Lower lobe of right lung (tissue), 2 donors: Measurements from ENCODE around the gene TMEM248. TPM values are rescaled to one million over a fixed set of nuclear protein-coding genes. Genes with fewer than 3 reads are reported as not detected.
"Not testable (repeated sequence)": the region's sequence is repeated elsewhere in the genome, so short reads cannot be mapped to it uniquely, and the experiment has no call there.

Experiments used
- ATAC-seq, 2 donors: fragments of 200-7000 bp; cut with Tn5 transposase; one replicate each; pipeline ENCODE4 v1.9.1; 2020 to 2022; ENCODE audit warnings: mild to moderate bottlenecking in 2 of 2, moderate library complexity in 2 of 2
- DNase-seq: peaks from one replicate; pipeline ENCODE4 v3.0.0-alpha.2; 2020
- H3K27ac ChIP-seq: fragments of 200-600 bp; one replicate; pipeline ENCODE4 v1.8.0; 2022
- H3K27me3 ChIP-seq: fragments of 200-600 bp; one replicate; pipeline ENCODE4 v1.8.0; 2022; ENCODE audit warnings: low read depth
- H3K36me3 ChIP-seq: fragments of 200-600 bp; one replicate; pipeline ENCODE4 v1.8.0; 2022; ENCODE audit warnings: mild to moderate bottlenecking
- H3K4me1 ChIP-seq: fragments of 200-600 bp; one replicate; pipeline ENCODE4 v1.8.0; 2022
- H3K4me3 ChIP-seq: fragments of 200-600 bp; one replicate; pipeline ENCODE4 v1.8.0; 2022; ENCODE audit warnings: mild to moderate bottlenecking
- H3K9me3 ChIP-seq: fragments of 200-600 bp; one replicate; pipeline ENCODE4 v1.8.0; 2022
- CTCF ChIP-seq: fragments of 200-600 bp; IDR thresholded peaks from one replicate; pipeline ENCODE4 v1.8.0; 2022; ENCODE audit warnings: antibody characterized with exemption, mild to moderate bottlenecking
- intact Hi-C: fragments of 100-400 bp; cut with DNase I; formaldehyde crosslinking; loops from one replicate; pipeline ENCODE4 v1.11.0; 2022
- total RNA-seq: library from RNA; stranded (reverse); fragmentation: NEBNext Ultra II Directional; extraction: Animal tissue kit (Norgen Biotek cat#: 25700); gene quantifications from one replicate; pipeline ENCODE4 v1.2.1, GENCODE V29; 2021
- donor health status: DM: no; HTN: yes; CAD: no; lungs with severe emphysema.

The TMEM248 gene
- total RNA-seq, 1 donor from 2014 or later: 103 TPM

- DNase-seq (peak; percentile 77), ATAC-seq (peak; percentile 86 to 88)
- Histone ChIP-seq H3K27ac (peak overlapping the region; percentile 100), H3K4me1 (peaks cover 23% of the 10 kb centered on the region), H3K36me3 (peaks cover 53% of the 10 kb centered on the region), H3K4me3 (peak overlapping the region; percentile 72)
- peak; percentile 23 for TF ChIP-seq CTCF
- H3K9me3 ChIP-seq, intact Hi-C loops, H3K27me3 ChIP-seq: not testable (repeated sequence)
These were observed 73.6 kb downstream of the TMEM248 start for GRCh38 chr7:66994691-66995049.

- intact Hi-C loops, H3K9me3 ChIP-seq, H3K27me3 ChIP-seq: not testable (repeated sequence)
- H3K36me3 ChIP-seq: peaks cover 48% of the 10 kb centered on the region
- DNase-seq (peak; percentile 95), ATAC-seq (peak; percentile 92 to 93)
- peak within 1 kb of the TSS; percentile 100 for H3K27ac ChIP-seq
- H3K4me1 ChIP-seq: peaks cover 23% of the 10 kb centered on the region
- H3K4me3 ChIP-seq: peak within 1 kb of the TSS; percentile 72
These were observed 74.2 kb downstream of the TMEM248 start, which contains the start of gene SBDS for GRCh38 chr7:66995050-66995776. TSS of gene SBDS (minus strand) at chr7:66995586. CDS start at chr7:66995417, 169 bp downstream.

GRCh38 chr7:66996444-66997191, 75.6 kb downstream of the TMEM248 start, which contains the start of gene TYW1:
TSS of gene TYW1 (plus strand) at chr7:66996833. CDS start at chr7:66996979, 146 bp downstream.
- Histone ChIP-seq H3K36me3 (peaks cover 34% of the 10 kb centered on the region), H3K4me3 (peak within 1 kb of the TSS; percentile 72), H3K27ac (peak within 1 kb of the TSS; percentile 100), H3K4me1 (peaks cover 23% of the 10 kb centered on the region)
- ATAC-seq (peak; percentile 91 to 95), DNase-seq (peak; percentile 98)
- H3K27me3 ChIP-seq, H3K9me3 ChIP-seq, intact Hi-C loops: not testable (repeated sequence)

GRCh38 chr7:67000601-67001258, 79.7 kb downstream of the TMEM248 start:
- H3K4me3 ChIP-seq, H3K9me3 ChIP-seq, ATAC-seq, intact Hi-C loops, H3K4me1 ChIP-seq, H3K27ac ChIP-seq, H3K27me3 ChIP-seq, DNase-seq: not testable (repeated sequence)
- H3K36me3 ChIP-seq: peaks cover 18% of the 10 kb centered on the region
- TF ChIP-seq CTCF: peak; percentile 37

- H3K9me3 ChIP-seq, intact Hi-C loops, DNase-seq, H3K4me1 ChIP-seq, H3K4me3 ChIP-seq, ATAC-seq, H3K27me3 ChIP-seq, H3K27ac ChIP-seq: not testable (repeated sequence)
- peaks cover 43% of the 10 kb centered on the region for H3K36me3 ChIP-seq
These were observed 83.1 kb downstream of the TMEM248 start for GRCh38 chr7:67004145-67004544.

GRCh38 chr7:67006965-67007364, 85.9 kb downstream of the TMEM248 start:
- H3K9me3 ChIP-seq: no peaks in the 10 kb centered on the region
- ATAC-seq (no peak), DNase-seq (no peak)
- H3K27me3 ChIP-seq: no peaks in the 10 kb centered on the region
- intact Hi-C loops: no loop called here
- peaks cover 65% of the 10 kb centered on the region for H3K36me3 ChIP-seq
- H3K4me3 ChIP-seq: no peak overlapping the region
- TF ChIP-seq CTCF: no peak
- no peak overlapping the region for H3K27ac ChIP-seq
- no peaks in the 10 kb centered on the region for H3K4me1 ChIP-seq

Other genes with a start within 250 kb of the TMEM248 start
- gene RABGEF1, start 180.5 kb upstream of the TMEM248 start, total RNA-seq: 24.1 TPM
- gene SBDS, start 74.4 kb downstream of the TMEM248 start, total RNA-seq: 98.9 TPM
- gene TYW1, start 75.6 kb downstream of the TMEM248 start, total RNA-seq: 15.4 TPM